Kidney tubule cell (primary cell): ENCODE data around the gene RAB31.

ENCODE experiments used
- DNase-seq: peaks from one replicate; pipeline ENCODE4 v3.0.0-alpha.2; 2018; ENCODE audit warnings: low spot score

The RAB31 gene

GRCh38 chr18:9866627-9867026 is 158.5 kb downstream of the RAB31 start:
- no peak for DNase-seq

GRCh38 chr18:9867071-9867594 is 159.0 kb downstream of the RAB31 start:
- DNase-seq: peak; percentile 53

GRCh38 chr18:9868857-9869714 is 161.0 kb downstream of the RAB31 start:
- no peak for DNase-seq

- peak; percentile 58 for DNase-seq
These were observed 161.8 kb downstream of the RAB31 start for GRCh38 chr18:9869715-9870430.

GRCh38 chr18:9870431-9871008 is 162.4 kb downstream of the RAB31 start:
- DNase-seq: no peak

GRCh38 chr18:9871244-9871746 is 163.2 kb downstream of the RAB31 start:
- no peak for DNase-seq

- no peak for DNase-seq
These were observed 164.7 kb downstream of the RAB31 start for GRCh38 chr18:9872823-9873222.

- DNase-seq: no peak
These were observed 166.6 kb downstream of the RAB31 start for GRCh38 chr18:9874728-9875127.

- DNase-seq: no peak
These were observed 168.2 kb downstream of the RAB31 start for GRCh38 chr18:9876212-9876866.

GRCh38 chr18:9876867-9877654 is 169.0 kb downstream of the RAB31 start:
- DNase-seq: peak; percentile 77

GRCh38 chr18:9877655-9878014 is 169.5 kb downstream of the RAB31 start:
- DNase-seq: no peak

- no peak for DNase-seq
These were observed 170.0 kb downstream of the RAB31 start for GRCh38 chr18:9878095-9878494.

- no peak for DNase-seq
These were observed 170.7 kb downstream of the RAB31 start for GRCh38 chr18:9878783-9879242.

GRCh38 chr18:9884090-9884489 is 176.0 kb downstream of the RAB31 start:
- no peak for DNase-seq

- DNase-seq: no peak
These were observed 176.5 kb downstream of the RAB31 start for GRCh38 chr18:9884532-9885140.

- no peak for DNase-seq
These were observed 177.3 kb downstream of the RAB31 start, which contains the start of gene TXNDC2 for GRCh38 chr18:9885170-9886004. TSS of gene TXNDC2 (plus strand) at chr18:9885973. CDS start at chr18:9886681, 708 bp downstream.

GRCh38 chr18:9886005-9886348 is 177.9 kb downstream of the RAB31 start:
- DNase-seq: no peak

- DNase-seq: no peak
These were observed 179.9 kb downstream of the RAB31 start for GRCh38 chr18:9887992-9888391.

- DNase-seq: no peak
These were observed 182.1 kb downstream of the RAB31 start for GRCh38 chr18:9890196-9890595.

GRCh38 chr18:9890957-9891356 is 182.9 kb downstream of the RAB31 start:
- no peak for DNase-seq
